ENCODE measurements around the gene GDF7. TPM values are rescaled to one million over a fixed set of nuclear protein-coding genes. Genes with fewer than 3 reads are reported as not detected.

The GDF7 gene
- total and polyA plus RNA-seq, 2 of the 4 experiments (the other 2 are of a cell fraction): under 0.01 to 0.02 TPM

DNA sequence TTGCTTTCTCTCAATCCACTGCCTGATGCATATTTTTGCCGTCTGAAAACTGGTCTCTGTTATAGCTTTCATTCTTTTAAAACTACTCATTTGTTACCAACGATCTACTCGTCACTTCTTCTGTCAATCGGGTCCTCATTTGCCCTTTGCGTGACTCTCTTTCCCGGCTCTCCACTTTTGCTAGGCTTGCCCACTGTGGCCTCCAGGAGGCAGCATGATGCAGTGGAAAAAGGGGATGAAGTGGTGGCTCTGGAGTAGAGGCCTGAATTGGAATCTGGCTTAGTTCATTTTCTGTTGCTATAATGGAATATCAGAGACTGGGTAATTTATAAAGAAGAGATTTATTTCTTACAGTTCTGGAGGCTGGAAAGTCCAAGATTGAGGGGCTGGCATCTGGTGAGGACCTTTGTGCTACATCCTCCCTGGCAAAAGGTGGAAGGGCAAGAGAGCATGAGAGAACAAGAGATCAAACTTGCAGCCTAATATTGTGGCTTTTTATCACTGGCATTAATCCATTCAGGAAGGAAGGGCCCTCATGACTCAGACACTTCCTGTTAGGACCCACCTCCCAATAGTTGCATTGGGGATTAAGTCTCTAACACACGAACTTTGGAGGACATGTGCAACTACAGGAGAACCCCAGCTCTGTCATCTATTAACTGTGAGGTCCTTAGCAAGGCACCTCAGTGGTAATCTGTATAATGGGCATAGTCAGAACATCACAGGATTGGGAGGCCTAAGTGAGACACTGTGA is 15.4 kb downstream of the GDF7 start (continued):
- TF ChIP-seq, protein P1, sequence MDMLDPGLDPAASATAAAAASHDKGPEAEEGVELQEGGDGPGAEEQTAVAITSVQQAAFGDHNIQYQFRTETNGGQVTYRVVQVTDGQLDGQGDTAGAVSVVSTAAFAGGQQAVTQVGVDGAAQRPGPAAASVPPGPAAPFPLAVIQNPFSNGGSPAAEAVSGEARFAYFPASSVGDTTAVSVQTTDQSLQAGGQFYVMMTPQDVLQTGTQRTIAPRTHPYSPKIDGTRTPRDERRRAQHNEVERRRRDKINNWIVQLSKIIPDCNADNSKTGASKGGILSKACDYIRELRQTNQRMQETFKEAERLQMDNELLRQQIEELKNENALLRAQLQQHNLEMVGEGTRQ (IDR thresholded peaks at IDR 0.05; ENCODE audit: low read depth, low read length): no peak
- TF ChIP-seq RFX5 (IDR thresholded peaks at IDR 0.05; ENCODE audit: low read depth, low read length): no peak
- no peak for TF ChIP-seq MAZ (IDR thresholded peaks at IDR 0.05; ENCODE audit: borderline replicate concordance, low read depth, low read length)
- TF ChIP-seq NFE2L2 (IDR thresholded peaks at IDR 0.05; ENCODE audit: low read depth, low read length): no peak
- no peak for TF ChIP-seq CHD1 (IDR thresholded peaks at IDR 0.05; ENCODE audit: low read depth, low read length)
- no peak for TF ChIP-seq BHLHE40 (IDR thresholded peaks at IDR 0.05; ENCODE audit: low read depth, low read length)

Data from IMR-90 (cell line).